Endometrial microvascular endothelial cells (primary cell): ENCODE data around the gene NUP210L. TPM values are rescaled to one million over a fixed set of nuclear protein-coding genes. Genes with fewer than 3 reads are reported as not detected.

Experiments used
- in situ Hi-C: cut with HindIII; loops from 2 replicates; pipeline ENCODE4 v1.10.0; 2017; ENCODE audit warnings: low sequenced_read_pairs, low pct_unique_long_range_greater_than_20kb; ENCODE audit errors: inconsistent ontology term
- total RNA-seq: library from RNA; depleted of rRNA; stranded (reverse); fragments of >200 nt; gene quantifications from one replicate; pipeline ENCODE4 v1.2.3, GENCODE V29; 2015; ENCODE audit errors: inconsistent ontology term

The NUP210L gene
- total RNA-seq, 1 donor from 2014 or later: not detected

DNA sequence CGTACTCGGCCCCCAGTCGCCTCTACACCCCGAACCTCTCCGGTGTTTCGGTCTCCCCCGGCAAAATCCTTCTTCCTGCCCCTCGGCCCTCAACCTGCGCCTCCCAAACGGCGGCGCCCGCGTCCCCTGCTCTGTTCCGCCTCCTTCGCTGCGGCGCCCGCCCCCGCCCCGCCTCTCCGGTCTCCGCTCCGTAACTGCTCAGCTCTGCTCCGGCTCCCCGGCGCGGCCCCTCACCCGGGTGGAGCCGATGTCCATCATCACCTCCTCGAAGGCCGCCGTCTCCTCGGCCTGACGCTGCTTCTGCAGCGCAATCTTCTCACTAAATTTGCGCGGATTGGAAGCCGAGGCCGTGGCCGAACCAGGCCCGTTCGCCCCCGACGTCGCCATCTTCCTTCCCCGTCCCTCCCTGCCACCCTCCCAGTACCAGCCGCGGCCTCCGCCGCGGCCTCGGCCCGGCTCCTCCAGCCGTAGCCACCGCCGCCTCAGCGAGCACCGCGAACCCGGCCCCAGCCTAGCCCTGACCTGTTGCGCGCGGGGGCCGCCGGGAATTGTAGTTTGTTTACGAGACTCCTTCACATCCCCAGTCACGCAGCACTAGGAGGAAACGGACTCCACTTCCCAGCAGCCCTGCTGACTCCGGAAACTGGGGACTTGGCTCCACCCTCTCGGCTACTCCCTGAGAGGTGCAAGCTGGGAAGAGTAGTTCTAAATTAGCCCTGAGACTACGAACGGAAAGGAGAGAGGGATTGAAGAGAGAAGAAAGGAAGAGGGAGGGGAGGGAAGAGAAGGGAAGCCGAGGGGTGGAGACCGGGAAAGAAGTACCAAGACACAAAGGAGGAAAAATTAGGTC is 196.5 kb downstream of the NUP210L start, which contains the start of gene CRTC2:
Gene CRTC2 (minus strand): TSS at position 502 of the 850 bp plus-strand sequence. CDS start 115 bp downstream, at position 387.
- in situ Hi-C loops: no loop called here

DNA sequence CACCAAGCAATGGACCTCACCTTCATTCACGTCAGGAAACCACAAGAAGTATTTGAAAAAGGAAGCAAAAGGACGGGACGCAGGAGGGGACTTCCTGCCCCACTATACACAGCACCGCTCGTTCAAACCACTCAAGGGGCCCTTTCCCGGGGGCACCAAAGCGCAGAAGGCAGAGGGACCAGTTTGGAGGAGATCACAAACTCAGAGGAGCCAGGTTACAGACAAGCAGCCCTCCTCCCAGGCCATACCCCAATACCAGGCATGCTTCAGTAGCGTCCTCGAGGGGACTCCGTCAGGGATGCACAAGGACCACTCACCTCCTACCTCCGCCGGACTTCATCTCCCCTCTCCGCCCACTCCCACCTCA is 197.1 kb downstream of the NUP210L start:
- in situ Hi-C loops: no loop called here

DNA sequence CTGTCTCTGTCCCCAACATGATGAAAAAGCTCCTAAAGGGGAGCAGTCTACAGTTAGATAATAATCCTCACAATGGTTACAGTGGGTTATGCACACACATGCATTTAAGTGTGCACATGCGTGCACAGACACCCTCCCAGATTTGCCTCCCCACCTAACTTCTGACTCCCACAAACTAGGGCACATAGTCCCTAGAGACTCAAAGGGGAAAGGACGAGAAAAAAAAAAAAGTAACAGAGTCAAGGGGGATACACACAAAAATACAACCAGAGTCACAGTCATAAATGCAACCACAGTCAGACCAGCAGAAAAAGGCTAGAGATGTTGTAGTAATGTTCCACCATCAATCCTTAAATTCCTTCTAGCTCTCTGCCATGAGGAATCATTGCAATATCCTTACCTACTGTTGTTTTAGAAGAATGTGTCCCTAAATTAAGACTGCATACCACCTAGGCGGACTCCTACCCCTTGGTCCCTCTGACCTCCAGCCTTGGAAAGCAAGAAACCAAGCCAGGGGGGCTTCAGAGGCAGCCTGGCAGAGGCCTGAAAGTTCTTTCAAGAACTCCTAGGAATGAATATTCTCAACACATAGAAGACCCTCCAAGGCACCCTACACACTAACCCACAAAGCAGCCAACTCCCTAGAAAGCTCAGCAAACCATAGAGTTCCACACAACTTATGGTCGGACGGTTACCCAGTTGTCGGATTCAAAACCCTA is 197.7 kb downstream of the NUP210L start:
- in situ Hi-C loops: no loop called here

DNA sequence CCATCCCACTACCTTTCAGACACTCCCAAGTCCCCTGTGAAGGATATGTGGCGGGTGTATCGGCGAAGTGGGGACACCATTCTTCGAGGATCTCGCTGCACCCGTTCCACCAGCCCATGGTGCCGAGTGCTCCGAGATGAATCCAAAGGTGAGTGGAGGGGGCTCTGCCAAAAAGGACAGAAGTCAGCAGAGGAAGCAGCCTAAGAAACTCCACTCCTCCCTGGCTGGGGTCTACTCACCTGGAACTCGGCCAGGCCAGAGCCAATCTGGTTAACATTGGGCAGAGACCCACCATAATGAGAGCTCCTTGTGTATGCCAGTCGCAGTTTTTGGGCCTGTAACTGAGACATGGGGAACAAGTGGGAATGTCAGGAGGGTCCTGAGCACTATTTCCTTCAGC is 200.0 kb downstream of the NUP210L start:
- in situ Hi-C loops: no loop called here

DNA sequence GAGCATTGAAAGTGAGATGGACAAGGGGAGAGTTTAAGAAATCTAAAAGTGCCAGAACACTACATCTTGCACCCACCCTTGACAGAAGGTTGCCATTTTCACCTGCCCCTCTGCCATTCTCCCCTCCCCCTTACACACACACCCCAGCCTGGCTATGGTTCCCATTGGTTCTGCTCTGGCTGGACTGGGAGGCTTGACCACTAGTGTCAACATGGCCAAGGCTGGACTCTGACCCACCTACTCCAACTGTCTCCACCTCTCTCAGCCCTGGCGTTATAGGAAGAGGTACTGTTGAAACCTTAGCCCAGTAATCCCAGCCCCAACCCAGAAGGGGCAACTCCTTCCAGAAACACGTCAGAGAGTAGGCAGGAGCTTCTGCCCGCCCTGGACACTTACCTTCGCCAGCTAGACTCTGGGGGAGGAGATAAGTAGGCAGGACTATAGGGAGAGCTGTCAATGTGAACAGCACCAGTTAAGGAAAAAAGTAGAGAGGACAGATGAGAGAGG is 201.0 kb downstream of the NUP210L start:
- in situ Hi-C loops: no loop called here

DNA sequence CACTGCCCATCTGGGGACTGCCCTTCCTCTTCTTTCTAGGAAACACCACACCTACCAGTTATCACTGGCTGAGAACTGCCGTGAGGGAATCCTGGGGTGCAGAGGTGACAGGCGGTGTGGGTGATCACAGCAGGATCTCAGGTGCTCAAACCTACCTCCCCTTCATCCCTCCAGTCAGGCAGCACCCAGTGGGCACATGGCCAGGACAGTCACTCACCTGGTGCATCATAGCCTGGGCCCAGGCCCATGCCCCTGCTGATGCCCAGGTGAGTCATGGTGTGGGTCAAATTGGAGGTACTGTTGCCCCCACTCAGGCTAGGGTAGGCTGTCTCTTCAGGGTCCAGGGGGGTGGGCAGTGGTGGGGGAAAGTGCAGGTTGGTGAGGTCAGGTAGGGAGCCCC is 203.1 kb downstream of the NUP210L start:
- in situ Hi-C loops: no loop called here

DNA sequence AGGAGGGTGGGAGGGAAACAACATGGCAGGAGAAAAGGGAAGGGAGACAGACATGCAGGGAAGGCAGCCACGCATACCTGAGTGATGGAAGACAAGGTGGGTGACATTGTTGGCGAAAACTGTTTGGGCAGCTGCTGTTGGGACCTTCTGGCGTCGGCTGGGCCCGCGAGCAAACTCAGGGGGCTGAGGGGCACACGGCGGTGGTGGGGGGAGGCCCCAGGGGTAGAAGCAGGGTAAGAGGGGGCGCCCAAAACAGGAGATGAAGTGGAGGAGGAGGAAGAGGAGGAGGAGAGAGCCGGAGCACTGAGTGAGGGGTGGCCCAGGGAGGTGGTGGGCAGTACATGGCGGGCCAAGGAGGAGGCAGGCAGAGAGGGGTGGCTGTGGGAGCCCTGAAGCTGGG is 203.7 kb downstream of the NUP210L start:
- in situ Hi-C loops: no loop called here

DNA sequence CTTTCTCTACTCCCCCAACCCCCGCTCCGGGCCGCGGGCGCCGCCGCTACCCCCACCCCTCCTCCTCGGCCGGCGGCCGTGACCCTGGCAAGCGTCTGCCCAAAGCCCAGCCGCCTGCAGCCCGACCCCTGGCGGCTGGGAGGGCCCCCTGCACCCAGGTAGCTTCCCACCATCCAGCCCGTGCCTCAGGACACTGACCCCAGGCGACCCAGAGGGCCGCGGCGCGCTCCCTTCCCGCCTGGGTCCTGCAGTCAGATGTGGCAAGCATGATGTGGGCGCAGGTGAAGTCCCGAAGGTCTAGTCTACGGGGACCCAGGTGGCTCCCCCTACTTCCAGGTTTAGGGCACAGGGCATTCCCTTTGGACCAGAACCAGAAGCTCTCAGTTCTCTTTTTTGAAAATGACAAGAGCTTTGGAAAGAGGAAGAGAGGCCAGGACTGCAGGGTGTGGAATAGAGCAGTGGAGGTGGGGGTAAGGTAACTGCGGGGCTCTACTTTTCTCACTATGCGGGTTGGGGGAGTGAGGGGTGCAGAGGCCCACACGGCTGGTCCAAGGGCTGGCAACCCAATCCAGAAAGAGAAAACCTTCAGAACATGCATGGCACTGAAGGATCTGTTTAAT is 208.1 kb downstream of the NUP210L start, which contains the start of gene DENND4B:
Gene DENND4B (minus strand): TSS at position 97 of the 620 bp plus-strand sequence. CDS start 2,344 bp downstream, outside the sequence.
- in situ Hi-C loops: no loop called here

DNA sequence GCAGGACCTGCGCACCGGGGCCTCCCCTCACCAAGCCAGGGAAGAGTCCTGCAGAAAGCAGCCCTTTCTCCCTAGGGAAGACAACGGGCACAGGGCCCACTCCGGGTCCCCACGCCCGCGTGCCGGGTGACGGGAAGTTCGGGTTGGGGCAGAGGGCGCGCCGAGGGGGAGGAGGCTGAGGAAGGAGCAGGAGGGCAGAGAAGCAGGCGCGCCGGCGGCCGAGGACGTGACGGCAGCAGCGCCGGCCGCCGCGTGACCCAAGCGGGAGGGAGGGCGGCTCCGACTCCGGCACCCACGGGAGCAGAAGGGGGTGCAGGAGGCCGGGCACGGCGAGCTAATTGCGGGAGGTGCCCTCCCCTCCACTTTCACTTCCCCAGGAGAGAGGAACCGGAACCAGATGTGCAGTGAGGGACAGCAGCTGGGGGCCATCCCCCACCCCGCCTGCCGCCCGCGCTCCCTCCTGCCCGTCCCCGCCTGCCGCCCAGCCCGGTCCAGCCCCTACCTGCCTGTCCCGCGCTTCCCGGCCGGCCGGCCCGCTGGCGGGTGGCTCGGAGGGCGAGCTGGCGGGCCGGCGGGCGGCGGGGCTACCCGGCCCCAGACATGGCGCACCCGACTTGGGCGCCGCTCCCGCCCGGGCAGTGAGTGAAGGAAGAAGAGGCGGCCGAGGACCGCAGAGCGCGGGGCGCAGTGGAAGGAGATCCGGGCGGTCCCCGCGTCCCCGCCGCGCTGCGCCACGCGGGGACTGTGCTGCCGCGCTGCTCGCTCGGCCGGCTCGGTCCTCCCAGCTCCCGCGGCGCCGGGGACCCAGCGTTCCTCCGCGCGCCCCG is 208.9 kb downstream of the NUP210L start:
- in situ Hi-C loops: no loop called here

DNA sequence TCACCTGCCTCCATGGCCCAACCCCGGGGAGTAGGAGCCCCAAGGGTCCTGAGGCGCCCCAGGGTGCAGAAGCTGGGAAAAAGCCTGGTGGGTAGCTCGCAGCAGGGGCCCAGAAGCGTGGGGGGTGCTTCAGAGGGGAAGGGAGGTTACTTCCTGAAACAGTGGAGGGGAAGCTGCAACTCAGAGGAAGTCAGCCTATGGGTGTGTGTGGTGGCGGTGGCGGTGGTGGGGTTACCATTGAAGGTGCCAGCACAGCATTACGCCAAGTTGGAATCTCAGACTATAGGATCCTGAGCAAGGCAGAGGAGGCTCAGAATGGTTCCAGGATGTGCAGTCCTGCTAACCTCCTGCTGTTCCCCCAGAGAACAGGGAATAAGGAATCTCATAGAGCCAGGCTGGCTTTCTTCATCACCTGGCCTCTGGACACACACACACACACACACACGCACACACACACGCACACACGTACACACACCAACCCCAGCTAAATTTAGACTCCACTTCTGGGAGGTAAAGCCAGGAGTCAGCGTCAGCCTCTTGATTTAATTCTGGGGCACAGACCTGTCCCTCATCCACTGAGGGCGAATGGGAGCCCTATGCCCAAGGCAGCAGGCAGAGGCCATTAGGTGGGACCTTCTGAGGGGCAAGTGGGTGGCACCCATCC is 209.6 kb downstream of the NUP210L start:
- in situ Hi-C loops: no loop called here

DNA sequence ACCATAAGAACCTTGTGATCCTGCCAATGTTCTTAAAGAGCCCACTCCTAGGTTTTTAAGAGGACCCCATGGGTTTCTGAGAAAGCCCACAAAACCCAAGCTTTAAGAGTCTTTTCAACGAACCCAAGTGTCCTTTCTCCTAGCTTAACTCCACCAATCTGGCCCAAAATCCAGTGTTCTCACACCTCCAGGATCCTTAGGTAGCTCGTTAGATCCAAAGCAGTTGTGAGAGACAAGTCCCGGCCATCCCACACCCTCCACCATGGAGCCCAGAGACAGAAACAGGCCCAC is 210.1 kb downstream of the NUP210L start:
- in situ Hi-C loops: no loop called here

DNA sequence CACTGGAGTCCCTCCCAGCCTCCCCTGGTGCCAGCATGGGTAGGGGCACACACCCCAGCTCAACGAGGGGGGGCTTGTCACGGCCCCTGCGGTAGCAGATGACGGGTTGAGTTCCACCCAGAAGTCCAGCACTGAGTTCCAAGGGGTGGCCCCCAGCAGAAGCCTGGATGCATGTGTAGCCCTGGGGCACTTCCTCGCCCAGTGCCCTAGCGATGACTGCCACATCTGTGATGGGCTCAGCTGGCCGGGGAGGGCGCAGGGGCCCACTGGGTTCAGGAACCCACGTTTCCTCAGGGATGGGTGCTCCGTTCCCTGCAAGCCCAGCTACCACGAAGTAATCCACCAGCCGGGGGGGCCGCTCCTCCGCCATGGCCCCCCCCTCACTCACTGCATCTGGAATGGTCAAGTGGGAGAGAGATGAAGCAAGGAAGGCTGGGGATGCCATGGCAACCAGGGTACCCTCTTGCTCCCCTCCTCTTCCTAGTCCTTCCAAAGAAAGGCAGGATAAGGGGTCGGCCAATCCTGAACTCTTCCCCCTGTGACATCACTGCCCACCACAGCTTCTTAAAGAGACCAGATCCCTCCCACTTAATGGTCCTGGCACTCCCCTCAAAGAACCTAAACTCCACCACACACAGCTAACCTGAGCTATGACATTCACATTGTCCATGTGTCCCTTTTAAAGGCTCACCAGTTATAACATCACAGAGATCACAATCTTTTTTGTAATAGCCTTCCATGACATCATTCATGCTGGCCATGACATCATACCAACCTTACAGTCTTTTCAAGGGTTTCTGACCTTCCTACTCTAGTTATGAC is 210.7 kb downstream of the NUP210L start:
- in situ Hi-C loops: no loop called here

DNA sequence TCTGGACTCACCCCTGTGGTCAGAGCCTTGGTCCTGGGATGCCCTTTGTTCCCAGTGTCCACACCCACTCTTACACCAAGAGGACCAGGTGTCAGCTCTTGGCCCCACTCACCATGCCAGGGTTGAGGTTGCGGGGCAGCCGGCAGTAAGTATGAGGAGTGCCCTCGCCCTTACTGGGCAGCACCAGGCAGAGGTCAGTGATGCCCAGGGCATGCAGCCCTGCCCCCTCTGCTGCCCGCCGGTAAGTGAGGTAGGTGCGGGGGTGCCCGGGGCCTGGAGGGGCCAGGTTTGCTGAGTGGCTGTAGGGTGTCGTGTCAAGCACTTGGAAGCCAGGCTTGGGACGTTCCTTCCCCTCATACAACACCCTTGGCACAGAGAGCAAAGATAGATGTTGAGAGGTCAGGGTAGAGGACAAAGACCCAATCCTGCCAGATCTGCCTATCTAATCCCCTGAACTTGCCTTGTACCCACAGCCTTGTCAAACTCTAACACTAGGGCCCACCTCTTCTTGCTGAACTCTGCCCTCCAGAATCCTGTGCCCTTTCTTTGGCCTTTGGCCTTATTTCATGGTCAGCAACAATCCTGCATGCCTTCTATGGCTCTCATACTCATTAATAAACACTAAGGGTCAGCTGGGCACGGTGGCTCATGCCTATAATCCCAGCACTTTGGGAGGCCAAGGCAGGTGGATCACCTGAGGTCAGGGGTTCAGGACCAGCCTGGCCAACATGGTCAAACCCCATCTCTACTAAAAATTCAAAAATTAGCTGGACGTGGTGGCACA is 211.9 kb downstream of the NUP210L start:
- in situ Hi-C loops: no loop called here
